Measurements from ENCODE around the gene STRADA.

The STRADA gene

DNA sequence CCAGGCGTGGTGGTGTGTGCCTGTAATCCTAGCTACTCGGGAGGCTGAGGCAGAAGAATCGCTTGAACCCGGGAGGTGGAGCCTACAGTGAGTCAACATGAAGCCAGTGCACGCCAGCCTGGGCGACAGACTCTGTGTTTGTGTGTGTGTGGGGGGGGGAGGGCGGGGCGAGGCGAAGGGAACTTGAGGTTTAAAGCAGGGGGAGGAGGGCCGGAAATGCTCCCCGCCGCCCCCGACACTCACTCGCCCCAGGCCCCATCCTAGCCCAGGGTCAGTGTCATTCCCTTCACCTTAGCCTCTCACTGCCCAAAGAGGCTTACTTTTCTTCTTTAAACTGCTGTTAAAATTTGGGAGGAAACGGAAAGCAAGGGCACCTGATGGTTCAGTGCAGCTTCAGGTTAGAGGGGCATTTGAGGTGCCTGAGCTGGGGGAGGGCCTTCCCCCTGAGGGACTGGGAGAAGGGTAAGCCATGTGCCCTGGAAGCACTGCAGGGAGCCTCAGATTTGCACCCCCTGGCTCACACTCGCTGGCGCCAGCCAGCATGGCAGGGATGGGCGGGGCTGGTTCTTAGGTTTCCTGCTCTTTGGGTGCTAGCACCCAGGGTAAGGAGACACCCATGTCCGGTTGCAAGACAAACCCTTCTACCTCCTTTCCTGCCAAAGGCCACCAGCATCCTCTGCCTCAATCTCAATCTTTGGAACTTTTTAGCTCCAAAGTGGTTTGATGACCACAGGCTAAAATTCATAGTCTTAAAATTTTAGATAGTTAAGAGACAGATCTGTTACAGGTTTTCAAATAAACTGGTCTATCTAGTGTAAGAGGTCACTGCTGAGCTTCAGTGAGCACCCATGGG lies 39.5 kb downstream of the STRADA start:
- DNase-seq (ENCODE audit: low read depth in 3 of 3): peak; percentile 50 to 65 (median 59)

DNA sequence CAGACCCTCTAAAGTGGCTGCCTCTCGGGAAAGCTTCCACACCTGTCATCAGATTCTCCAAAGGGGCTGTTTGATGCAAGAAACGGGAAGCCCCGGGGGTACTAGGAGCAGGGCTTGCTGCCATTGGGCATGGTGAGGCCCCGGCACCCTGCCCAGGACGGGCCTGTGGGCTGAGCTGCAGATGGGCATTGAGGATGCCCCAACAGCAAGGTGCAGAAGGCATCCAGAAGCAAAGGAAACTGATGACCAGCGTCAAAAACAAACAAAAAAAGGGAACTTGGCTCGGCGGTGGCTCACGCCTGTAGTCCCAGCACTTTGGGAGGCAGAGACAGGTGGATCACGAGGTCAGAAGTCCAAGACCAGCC lies 40.2 kb downstream of the STRADA start:
- DNase-seq (ENCODE audit: low read depth in 3 of 3): no peak

DNA sequence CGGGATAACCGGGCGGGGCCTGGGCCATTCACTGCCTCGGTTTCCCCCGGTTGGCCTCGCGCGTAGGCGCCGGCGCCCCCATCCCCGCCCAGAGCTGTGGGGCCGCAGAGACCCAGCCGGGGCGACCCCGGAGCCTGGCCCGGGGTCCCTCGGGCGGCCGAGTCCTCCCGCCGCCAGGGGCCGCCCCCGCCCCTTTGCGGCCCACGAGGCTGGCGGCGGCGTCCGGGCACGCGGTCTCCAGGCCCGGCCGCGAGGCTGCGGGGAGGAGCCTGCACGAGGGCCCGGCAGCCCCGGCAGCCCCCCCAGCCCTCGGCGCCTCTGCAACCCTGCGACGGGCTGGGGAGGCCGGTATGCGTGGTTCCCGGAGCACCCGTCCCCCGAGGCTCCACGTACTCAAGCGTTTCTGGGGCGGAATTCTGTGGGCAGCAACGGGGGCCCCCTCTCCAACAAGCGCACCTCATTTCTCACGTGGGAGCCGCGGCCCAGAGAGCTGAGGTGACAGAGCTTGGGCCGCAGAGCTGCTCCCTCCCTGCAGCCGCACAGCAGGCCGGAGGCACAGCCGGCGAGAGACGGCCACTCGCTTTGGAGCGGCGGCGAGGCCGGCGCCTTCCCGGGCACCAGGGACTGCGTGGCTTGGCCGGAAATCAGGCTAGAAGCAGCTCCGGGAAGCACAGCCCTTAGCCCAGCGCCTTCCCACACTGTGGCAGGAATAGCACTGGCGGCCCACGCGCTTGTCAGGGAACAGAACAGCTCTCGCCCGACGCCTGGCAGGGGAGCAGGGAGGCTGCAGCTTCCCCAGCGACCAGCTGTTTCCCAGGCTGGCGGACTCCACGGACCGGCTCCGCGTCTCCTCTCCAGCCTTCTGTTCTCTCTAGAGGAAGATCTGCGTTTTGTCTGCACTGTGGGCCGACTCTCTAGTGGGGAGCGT lies 40.8 kb downstream of the STRADA start:
- DNase-seq (ENCODE audit: low read depth in 3 of 3): peak in 1 of 3 experiments; percentile 38

DNA sequence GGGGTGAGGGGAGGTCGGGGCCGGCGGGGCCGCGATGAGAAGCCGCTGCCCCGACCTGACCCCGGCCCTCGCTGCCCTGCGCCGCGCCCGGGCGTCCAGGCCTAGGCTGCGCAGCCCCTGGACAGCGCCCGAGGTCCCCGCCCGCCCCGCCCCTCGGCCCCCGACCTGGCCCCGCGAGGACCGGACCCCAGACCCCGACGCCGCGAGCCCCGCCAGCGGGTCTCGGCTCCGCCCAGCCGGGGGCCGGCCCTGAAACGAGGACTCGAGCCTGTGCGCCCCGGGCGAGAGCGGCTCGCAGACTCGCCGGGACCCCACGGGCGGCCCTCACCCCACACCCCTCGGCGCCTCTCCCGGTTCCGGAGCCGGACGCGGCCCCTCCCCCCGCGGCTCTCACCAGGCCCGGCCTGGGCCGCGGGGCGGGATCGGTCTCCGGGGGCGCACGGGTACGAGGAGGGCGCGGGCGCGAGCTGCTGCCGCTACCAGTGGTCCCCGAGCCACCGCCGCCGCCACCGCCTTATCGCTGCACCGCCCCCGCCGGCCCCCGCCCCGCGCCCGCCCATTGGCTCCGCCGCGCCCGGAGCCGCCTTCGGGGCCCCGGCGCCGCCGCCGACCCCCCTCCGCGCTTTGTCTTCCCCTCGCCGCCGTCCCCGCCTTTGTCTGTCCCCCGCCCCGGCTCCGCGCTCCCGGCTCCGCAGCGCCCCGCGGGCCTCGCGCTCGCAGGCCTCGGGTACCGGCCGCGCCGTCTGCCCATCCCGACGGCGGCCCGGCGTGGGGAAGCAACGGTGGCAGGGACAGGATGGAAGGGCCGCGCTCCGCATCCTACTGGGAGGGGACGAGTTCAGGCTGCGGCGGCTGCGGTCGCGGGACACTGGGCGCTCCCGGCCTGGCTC lies 41.7 kb downstream of the STRADA start, which contains the start of gene LIMD2:
Gene LIMD2, minus strand, starts transcription at position 488 of the 890 bp plus-strand sequence. CDS start 827 bp downstream, outside the sequence.
- DNase-seq (ENCODE audit: low read depth in 3 of 3): peak; percentile 65 to 80 (median 78)

DNA sequence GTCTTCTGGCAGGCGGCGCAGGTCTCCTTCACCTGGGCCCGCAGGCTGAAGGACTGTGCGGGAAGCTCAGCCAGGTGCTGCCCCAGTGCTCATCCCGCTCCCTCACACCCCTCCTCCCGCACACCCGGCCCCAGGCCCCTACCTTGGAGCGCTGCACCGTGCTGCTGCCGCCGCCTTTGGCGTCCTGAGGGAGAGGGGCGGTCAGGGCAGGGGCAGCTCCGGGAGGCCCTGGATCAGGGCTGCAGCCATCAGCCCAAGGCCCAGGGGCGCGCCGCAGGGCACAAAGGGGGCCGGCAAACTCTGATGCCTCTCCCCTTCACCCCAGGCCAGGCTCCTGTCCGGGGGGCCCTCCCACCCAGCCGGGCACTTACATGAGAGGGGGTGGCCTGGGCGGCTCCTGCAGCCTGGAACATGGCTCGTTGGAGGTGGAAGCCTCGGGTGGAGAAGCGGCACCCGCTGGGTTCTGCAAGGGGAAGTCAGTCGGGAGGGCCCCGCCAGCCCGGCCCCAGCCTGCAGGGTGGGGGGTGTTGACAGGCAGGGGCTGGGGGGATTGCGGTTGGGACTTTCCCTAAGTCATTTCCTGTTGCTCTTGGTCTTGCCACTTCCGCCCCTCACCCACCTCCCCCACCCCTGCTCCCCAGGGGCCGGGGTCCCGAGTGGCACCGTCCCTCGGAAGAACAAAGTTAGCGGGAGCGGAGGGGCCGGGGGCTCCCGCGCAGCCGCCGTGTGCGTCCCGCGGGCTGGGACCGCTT lies 42.5 kb downstream of the STRADA start:
- DNase-seq (ENCODE audit: low read depth in 3 of 3): peak; percentile 56 to 74 (median 65)

DNA sequence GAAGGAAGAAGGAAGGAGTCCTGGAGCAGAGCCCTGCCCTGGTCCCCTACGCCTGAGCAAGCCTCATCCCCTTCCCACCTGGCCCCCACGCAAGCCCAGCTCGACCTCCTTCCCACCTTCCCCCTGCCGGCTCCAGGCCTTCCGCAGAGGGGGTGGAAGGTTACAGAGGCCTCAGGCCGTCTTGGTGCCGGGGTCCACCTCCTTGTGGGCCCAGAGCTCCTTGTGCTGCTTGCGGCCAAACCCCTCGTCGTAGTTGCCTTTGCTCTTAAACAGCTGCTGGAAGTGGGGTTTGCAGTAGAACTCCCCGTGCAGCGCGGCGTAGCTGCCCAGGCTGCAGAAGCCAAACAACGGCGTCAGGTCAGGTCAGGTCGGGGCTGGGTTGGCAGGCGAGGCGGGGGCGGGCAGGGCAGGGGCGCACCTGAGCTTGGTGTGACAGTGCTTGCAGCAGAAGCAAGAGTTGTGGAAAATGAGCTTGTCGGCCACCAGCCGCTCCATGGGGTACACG lies 43.2 kb downstream of the STRADA start:
- no peak for DNase-seq (ENCODE audit: low read depth in 3 of 3)

DNA sequence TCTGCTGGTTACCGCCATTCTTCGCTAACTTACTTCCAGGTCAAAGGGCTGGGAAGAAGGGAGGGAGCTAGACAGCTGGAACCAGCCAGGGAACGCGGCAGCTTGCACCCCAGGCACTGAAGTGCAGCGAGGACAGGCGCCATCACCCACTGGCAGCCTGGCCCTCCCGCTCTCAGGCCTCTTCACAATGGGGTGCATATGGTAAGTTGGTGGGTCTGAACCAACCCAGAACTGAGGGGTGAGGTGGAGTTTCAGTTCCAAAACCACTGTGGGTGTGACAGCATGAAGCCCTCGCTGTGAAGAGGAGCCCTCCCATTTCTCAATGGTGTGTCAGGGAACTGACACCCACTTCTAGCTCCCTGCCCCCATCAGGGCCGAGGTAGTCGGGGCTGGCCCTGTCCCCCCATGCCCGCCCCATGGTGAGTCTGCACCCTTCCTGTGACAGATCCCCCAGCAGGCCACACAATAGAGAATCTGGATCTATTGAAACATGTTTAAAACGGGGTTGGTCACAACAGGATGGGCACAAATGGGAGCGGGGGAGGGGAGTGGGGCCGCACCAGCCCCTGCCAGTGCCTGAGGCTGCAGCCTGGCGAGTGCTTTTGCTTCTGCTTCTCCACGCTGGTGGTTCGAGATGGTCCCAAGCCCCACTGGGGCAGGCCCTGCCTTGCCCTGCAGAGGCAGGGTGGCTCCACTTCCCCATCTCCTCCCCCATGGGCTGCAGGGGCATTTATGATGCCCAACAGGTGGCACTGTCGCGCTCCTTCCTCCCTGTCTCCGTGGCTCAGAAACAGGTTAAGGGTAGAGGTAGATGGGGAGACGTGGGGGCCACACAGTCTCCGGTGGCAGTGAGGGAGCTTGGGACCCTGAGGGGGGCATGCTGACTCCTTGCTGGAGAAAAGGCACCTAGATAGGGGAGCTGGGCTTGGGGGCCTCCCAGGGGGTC lies 44.0 kb downstream of the STRADA start:
- peak; percentile 42 to 61 (median 60) for DNase-seq (ENCODE audit: low read depth in 3 of 3)

DNA sequence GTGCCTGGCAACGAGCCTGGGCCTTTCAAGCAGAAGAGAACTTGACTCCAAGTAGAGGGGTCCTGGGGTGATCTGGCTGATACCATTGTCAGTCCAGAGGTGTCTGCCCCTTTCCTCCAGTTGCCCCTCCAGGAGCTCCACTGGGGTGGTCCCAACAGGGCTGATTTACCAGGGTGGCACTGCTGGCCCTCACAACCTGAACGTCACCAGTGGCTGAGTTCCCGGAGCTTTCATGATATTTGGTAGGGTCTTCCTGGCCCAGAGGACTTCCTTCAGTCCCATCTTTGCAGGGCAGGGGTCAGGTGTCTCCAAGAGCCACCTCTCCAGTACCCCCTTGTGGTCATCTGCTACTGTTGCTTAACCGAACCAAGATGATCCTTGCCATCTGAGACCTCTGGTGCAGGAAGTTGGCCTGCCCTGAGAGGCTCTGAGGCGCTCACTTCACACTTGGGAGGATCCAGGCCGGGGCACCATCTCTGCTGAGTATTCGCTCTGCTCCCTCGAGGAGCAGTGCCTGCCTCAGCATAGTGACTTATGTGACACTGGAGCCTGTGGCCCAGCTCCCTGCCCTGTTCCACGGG lies 45.1 kb downstream of the STRADA start:
- DNase-seq (ENCODE audit: low read depth in 3 of 3): no peak

DNA sequence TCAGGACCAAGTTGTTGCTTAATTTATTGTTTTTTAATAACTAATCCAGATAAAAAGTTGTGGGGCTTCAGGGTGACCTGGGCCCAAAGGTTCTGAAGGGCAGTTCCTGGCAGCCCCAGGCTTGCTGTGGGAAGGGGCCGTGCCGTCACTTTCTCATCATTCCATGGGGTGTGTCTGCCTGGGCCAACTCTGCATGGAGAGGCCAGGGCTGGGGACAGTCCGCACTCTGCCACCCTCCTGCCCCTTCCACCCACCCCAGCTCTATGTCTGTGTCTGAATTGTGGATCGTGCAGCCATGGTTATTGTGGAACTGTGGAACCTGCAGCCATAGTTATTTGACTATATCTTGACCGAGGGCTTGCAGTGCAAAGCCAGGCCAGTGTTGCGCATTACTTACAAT lies 45.7 kb downstream of the STRADA start:
- no peak for DNase-seq (ENCODE audit: low read depth in 3 of 3)

DNA sequence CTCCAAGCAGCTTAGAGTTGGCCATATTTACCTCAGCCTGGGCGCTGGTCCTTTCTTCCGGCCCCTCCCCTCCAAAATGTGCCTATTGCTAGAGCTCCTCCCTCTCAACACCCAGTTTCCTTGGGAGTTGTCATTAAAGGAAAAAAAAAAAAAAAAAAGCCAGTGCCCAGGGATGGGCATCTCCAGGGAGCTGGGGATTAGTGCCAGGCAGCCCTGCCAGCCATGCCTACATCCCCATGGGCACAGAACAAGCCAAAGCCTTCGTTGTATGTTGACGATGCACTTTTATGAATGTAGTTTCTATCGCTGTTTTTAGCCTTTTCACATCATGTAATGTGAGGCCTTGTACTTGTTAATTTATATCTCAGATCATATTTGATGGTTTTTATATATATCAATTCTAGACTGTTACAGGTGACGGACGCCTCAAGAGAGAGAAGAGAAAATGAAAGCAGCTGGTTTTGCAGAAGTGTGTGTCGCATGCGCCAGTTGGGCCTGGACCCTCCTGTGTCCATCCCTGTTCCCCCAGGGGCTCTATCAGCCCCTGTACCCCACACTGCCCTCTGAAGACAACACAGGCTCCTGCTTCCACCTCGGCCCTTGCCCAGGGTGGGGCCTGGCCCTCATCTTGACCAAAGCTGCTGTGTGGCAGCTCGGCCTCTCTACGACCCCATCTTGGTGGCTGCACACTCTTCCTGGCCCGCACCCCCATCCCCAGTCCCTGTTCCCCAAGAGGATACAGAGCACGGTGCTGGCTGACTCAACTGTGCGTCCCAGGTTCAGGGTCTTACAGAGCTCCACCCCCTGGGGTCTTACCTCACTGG lies 46.4 kb downstream of the STRADA start:
- DNase-seq (ENCODE audit: low read depth in 3 of 3): no peak

GRCh38 chr17:63694229-63694949 lies 47.2 kb downstream of the STRADA start:
- no peak for DNase-seq (ENCODE audit: low read depth in 3 of 3)

GRCh38 chr17:63693411-63694113 lies 48.0 kb downstream of the STRADA start:
- no peak for DNase-seq (ENCODE audit: low read depth in 3 of 3)

DNA sequence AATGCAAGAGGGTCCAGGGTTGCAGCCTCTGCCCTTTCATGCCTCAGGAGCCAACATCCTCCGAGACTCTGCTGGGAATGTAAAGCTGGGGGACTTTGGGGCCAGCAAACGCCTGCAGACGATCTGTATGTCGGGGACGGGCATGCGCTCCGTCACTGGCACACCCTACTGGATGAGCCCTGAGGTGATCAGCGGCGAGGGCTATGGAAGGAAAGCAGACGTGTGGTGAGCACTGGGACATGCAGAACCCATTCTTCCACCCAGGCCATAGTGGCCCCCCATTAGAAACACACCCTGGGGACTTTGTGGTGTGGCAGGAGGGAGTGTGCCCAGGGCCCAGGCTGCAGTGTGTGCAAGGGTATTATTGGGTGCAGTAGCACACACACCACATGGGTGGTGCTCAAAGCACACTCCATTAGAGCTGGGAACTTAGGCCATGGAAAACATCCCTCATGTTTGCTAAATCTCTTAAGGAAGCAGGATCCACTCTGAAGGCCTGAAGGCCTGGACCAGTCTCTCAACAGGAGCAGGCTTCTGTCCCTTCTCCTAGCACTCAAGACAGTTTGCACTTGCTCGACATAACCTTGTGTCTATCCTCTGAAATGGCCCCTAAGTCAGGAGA lies 49.3 kb downstream of the STRADA start:
- DNase-seq (ENCODE audit: low read depth in 3 of 3): no peak

DNA sequence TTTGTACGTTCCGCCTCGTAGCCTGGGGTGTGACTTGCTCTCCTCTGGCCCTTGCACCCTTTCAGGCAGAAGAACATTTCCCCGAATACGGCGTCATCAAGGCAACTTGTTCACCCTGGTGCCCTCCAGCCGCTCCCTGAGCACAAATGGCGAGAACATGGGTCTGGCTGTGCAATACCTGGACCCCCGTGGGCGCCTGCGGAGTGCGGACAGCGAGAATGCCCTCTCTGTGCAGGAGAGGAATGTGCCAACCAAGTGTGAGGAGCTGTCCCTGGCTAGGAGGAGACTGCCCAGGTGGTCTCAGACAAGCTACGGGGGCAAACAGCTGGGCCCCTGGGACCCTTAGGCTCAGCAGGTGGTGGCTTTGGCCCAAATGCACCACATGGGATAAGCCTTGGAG lies 52.1 kb downstream of the STRADA start:
- no peak for DNase-seq (ENCODE audit: low read depth in 3 of 3)

DNA sequence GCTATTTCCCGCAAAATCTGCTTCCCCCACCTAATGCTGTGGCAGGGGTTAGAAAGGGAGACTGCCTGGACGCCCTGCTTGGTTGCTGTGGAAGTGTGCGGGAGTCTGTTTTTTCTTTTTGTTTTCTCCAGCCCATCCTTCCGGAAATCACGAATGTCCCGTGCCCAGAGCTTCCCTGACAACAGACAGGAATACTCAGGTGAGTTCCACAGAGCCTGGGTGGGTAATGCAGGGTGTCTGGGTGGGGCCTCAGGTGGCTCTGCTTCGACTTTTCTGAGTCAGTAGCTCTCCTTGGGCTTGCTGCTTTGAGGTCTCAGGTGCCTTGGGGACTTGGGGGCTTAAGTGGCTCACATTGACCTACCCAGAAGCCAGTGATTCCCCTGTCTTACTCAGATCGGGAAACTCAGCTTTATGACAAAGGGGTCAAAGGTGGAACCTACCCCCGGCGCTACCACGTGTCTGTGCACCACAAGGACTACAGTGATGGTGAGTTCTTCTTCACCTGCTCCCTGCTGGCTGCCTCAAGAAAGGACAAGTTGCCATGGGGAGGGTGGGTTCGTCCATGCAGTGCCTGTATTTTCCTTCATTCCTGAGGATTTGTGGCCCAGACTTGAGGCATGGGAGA lies 53.1 kb downstream of the STRADA start:
- no peak for DNase-seq (ENCODE audit: low read depth in 3 of 3)

GRCh38 chr17:63686138-63686685 lies 55.4 kb downstream of the STRADA start:
- no peak for DNase-seq (ENCODE audit: low read depth in 3 of 3)

Data from stimulated activated CD4-positive, alpha-beta T cell treated with anti-CD3 and anti-CD28 coated beads, TNF-alpha, amount 100 ng/mL, for 4 hours (primary cell).